GM21619 (cell line): ENCODE results near the gene NATD1.
"Not testable (repeated sequence)": the region's sequence is repeated elsewhere in the genome, so short reads cannot be mapped to it uniquely, and the experiment has no call there.

ENCODE experiments used
- ATAC-seq: cut with Tn5 transposase; IDR thresholded peaks from one replicate; pipeline ENCODE4 v1.9.1; 2021; ENCODE audit not compliant: unreplicated experiment

NATD1 gene

DNA sequence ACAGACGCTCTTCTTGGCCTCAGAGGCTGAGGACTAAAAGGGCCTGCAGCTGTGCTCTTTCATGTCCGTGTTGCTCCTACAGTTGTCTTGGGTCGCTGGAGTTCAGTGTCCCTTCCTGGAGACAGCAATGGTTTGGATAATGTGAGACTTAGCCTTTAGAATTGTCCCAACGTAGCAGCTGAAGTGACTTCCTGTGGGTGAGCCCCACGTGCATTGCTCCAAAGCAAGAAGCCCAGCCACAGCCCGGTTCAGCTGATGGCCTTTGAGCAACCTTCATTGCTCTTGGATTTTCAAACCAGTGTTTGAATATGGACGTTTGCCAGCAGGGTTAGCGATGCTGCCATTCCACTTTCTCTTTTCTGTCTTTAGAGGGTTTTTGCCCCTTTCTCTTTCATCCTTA is 59.0 kb downstream of the NATD1 start:
- no peak for ATAC-seq

DNA sequence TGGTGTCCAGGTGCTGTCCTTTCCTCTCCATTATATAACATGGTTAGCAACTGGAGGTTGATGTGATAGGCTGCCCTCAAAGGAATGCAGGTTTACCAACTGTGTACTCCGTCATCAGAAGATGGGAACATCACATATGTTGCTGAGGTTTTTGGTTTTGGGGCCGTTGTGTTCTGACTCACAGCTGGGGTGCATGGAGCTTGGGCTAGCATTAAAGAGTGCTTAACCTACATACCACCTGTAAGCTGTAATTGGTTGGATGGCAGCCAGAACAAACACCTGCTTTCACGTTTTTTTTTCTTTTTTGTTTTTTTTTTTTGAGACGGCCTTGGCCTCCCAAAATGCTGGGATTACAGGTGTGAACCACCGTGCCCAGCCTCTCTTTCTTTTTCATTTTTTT is 60.2 kb downstream of the NATD1 start:
- no peak for ATAC-seq

DNA sequence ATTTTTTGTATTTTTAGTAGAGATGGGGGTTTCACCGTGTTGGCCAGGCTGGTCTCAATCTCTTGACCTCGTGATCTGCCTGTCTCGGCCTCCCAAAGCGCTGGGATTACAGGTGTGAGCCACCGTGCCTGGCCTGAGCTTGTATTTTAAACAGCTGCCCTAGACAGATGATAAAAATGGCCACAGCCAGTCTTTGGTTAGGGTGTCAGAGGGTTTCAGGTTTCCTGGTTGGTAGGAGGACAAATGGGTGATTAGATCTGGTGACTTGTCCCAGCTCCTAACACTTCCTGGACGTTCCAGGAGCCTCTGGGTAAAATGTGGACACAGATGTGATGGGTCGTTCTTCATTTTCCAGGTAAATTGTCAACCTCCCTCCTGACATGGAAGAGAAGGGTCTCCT is 60.8 kb downstream of the NATD1 start:
- ATAC-seq, result not testable (repeated sequence)

DNA sequence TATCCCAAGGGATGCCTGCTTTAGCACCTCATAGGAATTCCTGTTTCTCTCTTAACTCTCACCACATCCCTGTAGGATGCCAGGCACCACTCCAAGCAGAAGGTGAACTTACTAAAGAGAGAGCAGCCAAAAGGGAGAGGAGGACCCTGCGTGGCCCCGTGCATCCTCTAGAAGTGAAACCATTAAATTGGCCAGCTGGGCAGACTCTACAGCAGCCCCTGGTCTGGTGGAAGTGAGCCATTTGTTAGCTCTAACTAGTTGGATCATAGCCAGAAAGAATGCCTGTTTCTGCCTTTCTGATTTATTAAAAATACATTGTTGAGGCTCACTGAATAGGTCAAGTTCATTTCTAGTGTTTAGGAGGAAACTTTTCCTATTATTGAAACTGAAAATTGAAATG is 61.5 kb downstream of the NATD1 start:
- no peak for ATAC-seq

DNA sequence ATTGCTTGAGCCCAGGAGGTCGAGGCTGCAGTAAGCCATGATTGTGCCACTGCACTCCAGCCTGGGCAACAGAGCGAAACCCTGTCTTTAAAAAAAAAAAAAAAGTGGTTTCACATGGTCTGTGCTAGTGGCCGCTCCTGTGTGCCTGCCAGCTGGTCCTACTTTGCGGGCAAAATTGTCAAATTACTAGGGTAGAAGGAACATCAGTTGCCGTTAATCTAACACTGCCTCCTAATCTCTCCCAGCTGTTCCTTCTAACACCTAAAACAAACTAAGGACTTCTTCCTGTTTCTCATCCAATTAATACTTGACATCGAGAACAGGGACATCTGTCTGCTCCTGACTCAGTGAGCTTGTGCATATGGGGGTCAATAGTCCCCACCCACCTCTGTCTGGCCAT is 63.1 kb downstream of the NATD1 start:
- no peak for ATAC-seq

DNA sequence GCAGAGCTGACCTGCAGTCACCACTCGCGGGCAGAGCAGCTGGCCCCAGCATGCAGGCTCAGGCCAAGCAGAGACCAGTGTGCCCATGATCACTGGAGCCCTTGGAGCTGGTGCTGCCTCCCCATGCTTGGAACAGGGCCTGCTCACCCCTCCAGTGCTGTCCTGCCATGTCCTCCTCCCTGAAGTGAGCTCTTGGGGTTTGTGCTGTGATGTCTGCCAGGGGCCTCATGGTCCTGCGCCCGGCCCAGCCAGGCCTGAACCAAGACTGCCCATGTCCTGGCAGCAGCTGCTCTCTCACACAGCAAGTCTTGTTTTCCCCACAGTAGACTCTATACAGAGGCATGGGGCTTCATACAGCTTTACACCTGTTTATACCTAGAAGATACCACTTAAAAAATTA is 63.8 kb downstream of the NATD1 start:
- ATAC-seq, result no peak
